HAP-1 (cell line): ENCODE data around the gene ZFP14.
"Not testable (repeated sequence)": the region's sequence is repeated elsewhere in the genome, so short reads cannot be mapped to it uniquely, and the experiment has no call there.

Source experiments
- DNase-seq, 2 experiments: peaks; one replicate each; pipeline ENCODE4 v3.0.0-alpha.2; 2016 to 2020; ENCODE audit warnings: low spot score in 2 of 2
- H3K27me3 ChIP-seq: fragments of 250-450 bp; sonication (Bioruptor Pico); 2 replicates; pipeline ENCODE4 v1.5.1; 2020; ENCODE audit warnings: low read depth, mild to moderate bottlenecking, moderate library complexity
- H3K36me3 ChIP-seq: fragments of 250-450 bp; sonication (Bioruptor Pico); replicated peaks from 2 replicates; pipeline ENCODE4 v1.5.1; 2020; ENCODE audit warnings: mild to moderate bottlenecking
- H3K4me1 ChIP-seq: fragments of 250-450 bp; sonication (Bioruptor Pico); 2 replicates; pipeline ENCODE4 v1.5.1; 2020; ENCODE audit warnings: mild to moderate bottlenecking
- H3K4me3 ChIP-seq: fragments of 250-450 bp; sonication (Bioruptor Pico); 2 replicates; pipeline ENCODE4 v1.5.1; 2020; ENCODE audit warnings: mild to moderate bottlenecking, moderate library complexity
- H3K9me3 ChIP-seq: fragments of 250-450 bp; sonication (Bioruptor Pico); 2 replicates; pipeline ENCODE4 v1.5.1; 2020; ENCODE audit warnings: mild to moderate bottlenecking, moderate library complexity
- in situ Hi-C: fragments of 300-500 bp; cut with MboI; formaldehyde crosslinking; loops from 3 replicates; pipeline ENCODE4 v1.14.3; 2020; ENCODE audit warnings: low sequenced_read_pairs, inconsistent platforms, mixed read lengths

ZFP14 gene

DNA sequence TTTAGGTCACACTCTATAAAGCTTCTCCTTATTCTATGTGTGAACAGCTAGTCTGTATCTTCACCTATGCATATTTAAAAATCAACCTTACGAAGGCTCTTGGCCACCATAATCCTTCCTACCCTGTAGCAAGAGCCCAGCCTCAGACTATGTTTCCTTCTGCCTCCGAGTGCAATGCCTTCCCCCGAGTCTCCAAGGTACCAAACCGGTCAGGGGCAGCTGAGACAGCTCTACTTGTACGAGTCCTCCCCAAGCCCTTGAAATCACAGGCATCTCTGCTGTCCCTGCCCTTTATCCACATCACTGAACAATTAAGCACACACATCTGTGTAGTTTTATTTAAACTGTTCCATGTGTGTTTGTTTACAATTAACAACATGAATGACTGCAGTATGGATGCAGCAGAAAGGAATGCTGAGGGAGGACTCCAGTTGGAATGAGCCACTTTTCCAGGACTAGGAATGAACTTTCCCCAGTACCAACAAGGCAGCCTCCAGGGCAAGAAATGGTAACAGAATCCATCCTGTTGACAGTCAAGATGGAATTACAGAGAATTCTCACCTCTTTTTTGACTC, 68.5 kb downstream of the ZFP14 start:
- H3K4me3 ChIP-seq, H3K27me3 ChIP-seq, H3K9me3 ChIP-seq, H3K36me3 ChIP-seq, H3K4me1 ChIP-seq, DNase-seq, in situ Hi-C loops: not testable (repeated sequence)

DNA sequence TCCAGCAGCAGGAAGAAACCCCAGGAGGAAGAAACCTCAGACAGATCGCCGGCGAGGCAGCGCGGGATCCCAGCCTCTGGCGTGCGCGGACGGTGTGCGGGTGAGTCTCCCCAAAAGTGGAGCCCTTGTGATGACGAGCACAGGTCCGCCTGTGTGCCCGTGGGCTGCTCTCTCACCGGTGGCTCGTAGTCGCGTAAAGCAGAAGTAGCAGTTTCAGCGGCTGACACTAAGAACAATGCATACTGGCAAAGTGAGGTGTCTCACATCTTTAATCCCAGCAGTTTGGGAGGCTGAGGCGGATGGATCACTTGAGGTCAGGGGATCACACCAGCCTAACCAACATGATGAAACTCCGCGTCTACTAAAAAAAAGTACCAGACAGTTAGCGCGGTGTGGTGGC, 69.2 kb downstream of the ZFP14 start:
- in situ Hi-C loops, H3K4me1 ChIP-seq, H3K36me3 ChIP-seq, DNase-seq, H3K27me3 ChIP-seq, H3K4me3 ChIP-seq, H3K9me3 ChIP-seq: not testable (repeated sequence)

DNA sequence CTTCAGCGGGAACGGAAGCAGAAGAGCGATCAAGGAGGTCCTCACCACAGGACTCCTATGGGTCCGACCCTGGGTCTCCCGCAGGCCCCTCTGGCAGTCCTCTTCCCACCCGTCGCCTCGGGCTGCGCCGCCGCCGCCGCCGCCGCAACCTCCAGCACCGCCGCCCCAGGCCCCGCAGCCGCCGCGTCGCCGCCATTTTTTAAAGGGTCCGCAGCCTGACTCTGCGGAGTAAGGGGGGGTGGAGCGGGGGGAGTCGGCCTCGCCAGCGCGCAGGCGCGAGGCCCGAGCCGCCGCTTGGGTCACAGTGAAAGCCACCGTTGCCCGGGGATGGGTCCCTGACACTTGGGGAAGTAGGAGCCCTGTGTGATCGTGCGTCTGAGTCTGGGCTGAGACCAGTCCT, 69.7 kb downstream of the ZFP14 start:
- H3K4me1 ChIP-seq, H3K9me3 ChIP-seq, H3K27me3 ChIP-seq, H3K4me3 ChIP-seq, in situ Hi-C loops, H3K36me3 ChIP-seq, DNase-seq: not testable (repeated sequence)

DNA sequence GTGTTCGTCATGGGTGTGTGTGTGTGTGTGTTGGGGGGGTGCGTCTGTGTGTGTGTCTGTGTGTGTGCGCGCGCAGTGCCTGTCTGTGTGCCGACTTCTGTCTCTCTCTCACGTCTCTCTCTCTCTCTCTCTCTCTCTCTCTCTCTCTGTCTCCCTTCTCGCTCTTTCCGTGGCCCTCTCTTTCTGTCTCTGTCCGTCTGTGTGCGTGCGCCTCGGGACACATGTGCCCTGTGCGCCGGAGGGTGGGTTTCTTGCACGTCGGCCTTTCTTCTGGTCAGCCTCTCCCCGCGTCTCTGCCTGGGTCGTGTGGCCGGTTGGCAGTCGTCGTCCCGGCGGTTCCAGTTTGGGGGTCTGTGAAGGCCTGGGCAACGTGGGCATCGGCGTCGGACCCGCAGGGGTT, 86.7 kb downstream of the ZFP14 start:
- H3K9me3 ChIP-seq, DNase-seq, in situ Hi-C loops, H3K36me3 ChIP-seq, H3K4me3 ChIP-seq, H3K4me1 ChIP-seq, H3K27me3 ChIP-seq: not testable (repeated sequence)
